DOHH2 (cell line): Measurements from ENCODE around the gene PMAIP1.
A peak's percentile ranks its signal among the peaks of the same experiment; 100 is the strongest.

ENCODE experiments used
- H3F3A ChIP-seq: fragments of 200-600 bp; sonication (generic), shearing (Covaris generic); 2 replicates; pipeline ENCODE4 v1.6.0; 2016; ENCODE audit warnings: antibody characterized with exemption, mild to moderate bottlenecking; ENCODE audit not compliant: control insufficient read depth, insufficient read depth
- H3K27ac ChIP-seq: fragments of 200-600 bp; sonication (generic); 2 replicates; pipeline ENCODE4 v1.5.1; 2014; ENCODE audit warnings: low read depth, mild to moderate bottlenecking, low read length, moderate library complexity
- H3K27me3 ChIP-seq: fragments of 200-600 bp; sonication (generic); 2 replicates; pipeline ENCODE4 v1.6.1; 2014; ENCODE audit warnings: mild to moderate bottlenecking, low read length, mixed read lengths; ENCODE audit not compliant: control insufficient read depth
- H3K36me3 ChIP-seq: fragments of 200-600 bp; sonication (generic); 2 replicates; pipeline ENCODE4 v1.6.1; 2014; ENCODE audit warnings: mild to moderate bottlenecking, low read length, moderate library complexity, mixed read lengths; ENCODE audit not compliant: control insufficient read depth
- H3K4me1 ChIP-seq: fragments of 200-600 bp; sonication (generic); 2 replicates; pipeline ENCODE4 v1.6.1; 2014; ENCODE audit warnings: mild to moderate bottlenecking, low read length, mixed read lengths; ENCODE audit not compliant: control insufficient read depth
- H3K4me2 ChIP-seq: fragments of 200-600 bp; sonication (generic); 2 replicates; pipeline ENCODE4 v1.6.0; 2014; ENCODE audit warnings: mild to moderate bottlenecking, low read length, moderate library complexity
- H3K4me3 ChIP-seq: fragments of 200-600 bp; sonication (generic); 2 replicates; pipeline ENCODE4 v1.5.1; 2014; ENCODE audit warnings: mild to moderate bottlenecking, low read length, mixed read lengths
- H3K79me2 ChIP-seq: fragments of 200-600 bp; sonication (generic); 2 replicates; pipeline ENCODE4 v1.6.1; 2014; ENCODE audit warnings: mild to moderate bottlenecking, low read length, mixed read lengths; ENCODE audit not compliant: control insufficient read depth
- H3K9me2 ChIP-seq: fragments of 200-600 bp; sonication (generic); replicated peaks from 2 replicates; pipeline ENCODE4 v1.6.1; 2014; ENCODE audit warnings: mild to moderate bottlenecking, low read length, mixed read lengths; ENCODE audit not compliant: control insufficient read depth
- H3K9me3 ChIP-seq: fragments of 200-600 bp; sonication (generic); 2 replicates; pipeline ENCODE4 v1.6.1; 2014; ENCODE audit warnings: antibody characterized with exemption, low read length, mixed read lengths; ENCODE audit not compliant: control insufficient read depth, insufficient read depth
- H4K20me1 ChIP-seq: fragments of 200-600 bp; sonication (generic); 2 replicates; pipeline ENCODE4 v1.6.0; 2014; ENCODE audit warnings: low read depth, mild to moderate bottlenecking, antibody characterized with exemption, low read length, moderate library complexity; ENCODE audit not compliant: control insufficient read depth, insufficient read depth
- CTCF ChIP-seq: fragments of 200-600 bp; sonication (generic); IDR thresholded peaks from one replicate; pipeline ENCODE4 v1.5.1; 2014; ENCODE audit warnings: antibody characterized with exemption, mild to moderate bottlenecking, low read depth, low read length; ENCODE audit not compliant: poor library complexity, severe bottlenecking
- EZH2phosphoT487 ChIP-seq: fragments of 200-600 bp; sonication (generic); IDR thresholded peaks from 2 replicates; pipeline ENCODE4 v1.6.1; 2017; ENCODE audit warnings: borderline replicate concordance, mild to moderate bottlenecking, antibody characterized with exemption, low read length, moderate library complexity, mixed read lengths

Gene PMAIP1

GRCh38 chr18:59861963-59862819 is 37.6 kb upstream of the PMAIP1 start:
- H3K4me3 ChIP-seq: peak overlapping the region; percentile 45
- H3K36me3 ChIP-seq: no peaks in the 10 kb centered on the region
- H3K9me3 ChIP-seq: no peaks in the 10 kb centered on the region
- H3K27me3 ChIP-seq: no peaks in the 10 kb centered on the region
- H3K4me1 ChIP-seq: peaks cover 68% of the 10 kb centered on the region
- H3F3A ChIP-seq: peaks cover 8% of the 10 kb centered on the region; the same call in 1 of the 2 replicates
- H3K4me2 ChIP-seq: peak overlapping the region; percentile 62
- no peak for TF ChIP-seq CTCF
- no peak for TF ChIP-seq EZH2phosphoT487
- no peaks in the 10 kb centered on the region for H3K79me2 ChIP-seq
- H3K9me2 ChIP-seq: no peaks in the 10 kb centered on the region
- H4K20me1 ChIP-seq: no peaks in the 10 kb centered on the region
- peak overlapping the region; percentile 49 for H3K27ac ChIP-seq

GRCh38 chr18:59865241-59865986 is 34.4 kb upstream of the PMAIP1 start:
- no peak for TF ChIP-seq CTCF
- TF ChIP-seq EZH2phosphoT487: no peak
- no peaks in the 10 kb centered on the region for H3K9me3 ChIP-seq
- no peaks in the 10 kb centered on the region for H3K27me3 ChIP-seq
- H4K20me1 ChIP-seq: no peaks in the 10 kb centered on the region
- no peaks in the 10 kb centered on the region for H3K36me3 ChIP-seq
- H3K9me2 ChIP-seq: no peaks in the 10 kb centered on the region
- no peaks in the 10 kb centered on the region for H3K79me2 ChIP-seq
- H3F3A ChIP-seq: peaks cover 8% of the 10 kb centered on the region; the same call in 1 of the 2 replicates
- no peak overlapping the region for H3K4me2 ChIP-seq
- no peak overlapping the region for H3K27ac ChIP-seq
- H3K4me3 ChIP-seq: no peak overlapping the region
- peaks cover 49% of the 10 kb centered on the region for H3K4me1 ChIP-seq

- Histone ChIP-seq H3K9me3 (no peaks in the 10 kb centered on the region), H3K4me1 (peaks cover 43% of the 10 kb centered on the region), H3K4me3 (no peak overlapping the region), H3K36me3 (no peaks in the 10 kb centered on the region), H4K20me1 (no peaks in the 10 kb centered on the region), H3F3A (peaks cover 2% of the 10 kb centered on the region; the same call in 1 of the 2 replicates), H3K27me3 (no peaks in the 10 kb centered on the region), H3K79me2 (no peaks in the 10 kb centered on the region), H3K9me2 (no peaks in the 10 kb centered on the region), H3K27ac (no peak overlapping the region), H3K4me2 (no peak overlapping the region)
- TF ChIP-seq EZH2phosphoT487 (no peak), CTCF (no peak)
These were observed 33.1 kb upstream of the PMAIP1 start for GRCh38 chr18:59866551-59867269.
